ENCODE data around the gene OBSCN. TPM values are rescaled to one million over a fixed set of nuclear protein-coding genes. Genes with fewer than 3 reads are reported as not detected.

The OBSCN gene
- total and polyA plus RNA-seq, 10 of the 15 experiments (the other 5 are each of a cell fraction or from before 2014, with no cell fraction given), result 0.01 to 0.36 (median 0.08) TPM; not detected in 2

GRCh38 chr1:228165372-228166169, 42.3 kb upstream of the OBSCN start, which contains the start of gene IBA57 (continued):
- TF ChIP-seq ZBTB11 (CRISPR knock-in tag; IDR thresholded peaks at IDR 0.05) (no peak; the same call in 1 of the 2 replicates), RB1 (IDR thresholded peaks at IDR 0.05; ENCODE audit: borderline replicate concordance) (peak; percentile 99), STAT1 (conservative IDR thresholded peaks at IDR 0.05) (peak; percentile 99), TBL1XR1 (IDR thresholded peaks at IDR 0.05; ENCODE audit: low read depth, low read length) (peak; percentile 25), TCF7 (IDR thresholded peaks at IDR 0.05; ENCODE audit: borderline replicate concordance) (no peak), NKRF (conservative IDR thresholded peaks at IDR 0.05) (peak; percentile 90), ZBTB40 (IDR thresholded peaks at IDR 0.05; ENCODE audit: borderline replicate concordance) (no peak), ETV6 (conservative IDR thresholded peaks at IDR 0.05 in 1 of 2, IDR thresholded peaks at IDR 0.05 in 1 of 2; ENCODE audit: borderline replicate concordance in 1 of 2, low read depth in 1 of 2) (0 out of 4 replicates have a peak, but pooled peaks have one; percentile 24 to 50), ZNF207 (IDR thresholded peaks at IDR 0.05; ENCODE audit: borderline replicate concordance) (peak; percentile 100), TCF12 (IDR thresholded peaks at IDR 0.05; ENCODE audit: low read depth, low read length) (no peak), IKZF1 (conservative IDR thresholded peaks at IDR 0.05) (peak; percentile 97), SRF (IDR thresholded peaks at IDR 0.05; ENCODE audit: low read depth in 2 of 2, low read length in 2 of 2) (0 out of 4 replicates have a peak, but pooled peaks of 1 of the 2 experiments have one; percentile 41), ZNF384 (IDR thresholded peaks at IDR 0.05; ENCODE audit: borderline replicate concordance, low read depth, low read length) (no peak), RUNX3 (IDR thresholded peaks at IDR 0.05; ENCODE audit: low read length) (0 out of 2 replicates have a peak, but pooled peaks have one; percentile 35)
- TF ChIP-seq, protein P1, sequence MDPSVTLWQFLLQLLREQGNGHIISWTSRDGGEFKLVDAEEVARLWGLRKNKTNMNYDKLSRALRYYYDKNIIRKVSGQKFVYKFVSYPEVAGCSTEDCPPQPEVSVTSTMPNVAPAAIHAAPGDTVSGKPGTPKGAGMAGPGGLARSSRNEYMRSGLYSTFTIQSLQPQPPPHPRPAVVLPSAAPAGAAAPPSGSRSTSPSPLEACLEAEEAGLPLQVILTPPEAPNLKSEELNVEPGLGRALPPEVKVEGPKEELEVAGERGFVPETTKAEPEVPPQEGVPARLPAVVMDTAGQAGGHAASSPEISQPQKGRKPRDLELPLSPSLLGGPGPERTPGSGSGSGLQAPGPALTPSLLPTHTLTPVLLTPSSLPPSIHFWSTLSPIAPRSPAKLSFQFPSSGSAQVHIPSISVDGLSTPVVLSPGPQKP (IDR thresholded peaks at IDR 0.05; ENCODE audit: low read depth, low read length), result peak; percentile 88
- TF ChIP-seq, protein P2, sequence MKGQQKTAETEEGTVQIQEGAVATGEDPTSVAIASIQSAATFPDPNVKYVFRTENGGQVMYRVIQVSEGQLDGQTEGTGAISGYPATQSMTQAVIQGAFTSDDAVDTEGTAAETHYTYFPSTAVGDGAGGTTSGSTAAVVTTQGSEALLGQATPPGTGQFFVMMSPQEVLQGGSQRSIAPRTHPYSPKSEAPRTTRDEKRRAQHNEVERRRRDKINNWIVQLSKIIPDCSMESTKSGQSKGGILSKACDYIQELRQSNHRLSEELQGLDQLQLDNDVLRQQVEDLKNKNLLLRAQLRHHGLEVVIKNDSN (IDR thresholded peaks at IDR 0.05; ENCODE audit: borderline replicate concordance, extremely low read length, insufficient read depth, low read depth, low read length), result peak; percentile 2
